MM.1S (cell line): ENCODE results near the gene MGAM2.
A peak's percentile ranks its signal among the peaks of the same experiment; 100 is the strongest.

Experiments
- DNase-seq: peaks from one replicate; pipeline ENCODE4 v3.0.0-alpha.2; 2015
- H2AFZ ChIP-seq: fragments of 300-600 bp; sonication (generic); 2 replicates; pipeline ENCODE4 v1.6.0; 2016; ENCODE audit warnings: antibody characterized with exemption, low read length
- H3F3A ChIP-seq: fragments of 300-600 bp; sonication (generic); 2 replicates; pipeline ENCODE4 v1.6.1; 2016; ENCODE audit warnings: mild to moderate bottlenecking, antibody characterized with exemption, low read length, moderate library complexity, mixed read lengths; ENCODE audit not compliant: insufficient read depth
- H3K27ac ChIP-seq: fragments of 300-600 bp; sonication (generic); 2 replicates; pipeline ENCODE4 v1.5.1; 2016; ENCODE audit warnings: mild to moderate bottlenecking, low read length
- H3K27me3 ChIP-seq: fragments of 300-600 bp; sonication (generic); replicated peaks from 2 replicates; pipeline ENCODE4 v1.6.0; 2016; ENCODE audit warnings: low read length; ENCODE audit not compliant: insufficient read depth
- H3K36me3 ChIP-seq: fragments of 300-600 bp; sonication (generic); replicated peaks from 2 replicates; pipeline ENCODE4 v1.6.1; 2016; ENCODE audit warnings: mild to moderate bottlenecking, low read length, mixed read lengths; ENCODE audit not compliant: insufficient read depth
- H3K4me1 ChIP-seq: fragments of 300-600 bp; sonication (generic); 2 replicates; pipeline ENCODE4 v1.6.1; 2016; ENCODE audit warnings: low read length, mixed read lengths
- H3K4me2 ChIP-seq: fragments of 300-600 bp; sonication (generic); 2 replicates; pipeline ENCODE4 v1.6.0; 2016; ENCODE audit warnings: low read depth, low read length
- H3K4me3 ChIP-seq: fragments of 300-600 bp; sonication (generic); 2 replicates; pipeline ENCODE4 v1.5.1; 2016; ENCODE audit warnings: low read length, mixed read lengths
- H3K79me2 ChIP-seq: fragments of 300-600 bp; sonication (generic); 2 replicates; pipeline ENCODE4 v1.6.1; 2016; ENCODE audit warnings: mixed run types, low read length, mixed read lengths
- H3K9ac ChIP-seq: fragments of 300-600 bp; sonication (generic); 2 replicates; pipeline ENCODE4 v1.6.1; 2016; ENCODE audit warnings: low read length, mixed read lengths
- H3K9me2 ChIP-seq: fragments of 300-600 bp; sonication (generic); replicated peaks from 2 replicates; pipeline ENCODE4 v1.6.1; 2016; ENCODE audit warnings: mild to moderate bottlenecking, low read length, mixed read lengths; ENCODE audit not compliant: insufficient read depth
- H3K9me3 ChIP-seq: fragments of 300-600 bp; sonication (generic); replicated peaks from 2 replicates; pipeline ENCODE4 v1.6.1; 2016; ENCODE audit warnings: mild to moderate bottlenecking, low read length, mixed read lengths; ENCODE audit not compliant: insufficient read depth
- H4K20me1 ChIP-seq: fragments of 300-600 bp; sonication (generic); 2 replicates; pipeline ENCODE4 v1.6.1; 2016; ENCODE audit warnings: mild to moderate bottlenecking, low read length, moderate library complexity, mixed read lengths; ENCODE audit not compliant: insufficient read depth
- EZH2 ChIP-seq: fragments of 300-600 bp; sonication (generic); optimal IDR thresholded peaks from 2 replicates; pipeline ENCODE3; 2017; ENCODE audit warnings: low read depth, mild to moderate bottlenecking, antibody characterized with exemption, low read length, mixed read lengths
- EZH2phosphoT487 ChIP-seq: fragments of 300-600 bp; sonication (generic); IDR thresholded peaks from 2 replicates; pipeline ENCODE4 v1.6.1; 2018; ENCODE audit warnings: antibody characterized with exemption, low read length
- TF ChIP-seq, protein P1 (sequence below): fragments of 300-600 bp; sonication (generic); IDR thresholded peaks from 2 replicates; pipeline ENCODE4 v1.5.1; 2016; ENCODE audit warnings: antibody characterized with exemption, low read length, mixed read lengths

MGAM2 gene

DNA sequence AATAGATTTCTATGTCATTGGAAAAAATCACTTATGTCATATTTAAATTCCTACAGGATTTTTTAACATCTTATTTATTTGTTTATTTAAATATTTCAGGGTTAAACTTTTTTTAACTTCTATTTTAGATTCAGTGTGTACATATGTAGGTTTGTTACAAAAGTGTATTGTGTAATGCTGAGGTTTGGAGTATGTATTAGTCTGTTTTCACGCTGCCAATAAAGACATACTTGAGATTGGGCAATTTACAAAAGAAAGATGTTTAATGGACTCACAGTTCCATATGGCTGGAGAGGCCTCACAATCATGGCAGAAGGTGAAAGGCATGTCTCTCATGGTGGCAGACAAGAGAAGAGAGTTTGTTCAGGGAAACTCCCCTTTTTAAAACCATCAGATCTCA, 65.4 kb downstream of the MGAM2 start:
- H4K20me1 ChIP-seq = no peaks in the 10 kb centered on the region
- H3K9me3 ChIP-seq = no peaks in the 10 kb centered on the region
- H3K27me3 ChIP-seq = no peaks in the 10 kb centered on the region
- no peak for DNase-seq
- H3K79me2 ChIP-seq = no peaks in the 10 kb centered on the region
- H3K9me2 ChIP-seq = no peaks in the 10 kb centered on the region
- no peak for TF ChIP-seq EZH2phosphoT487
- TF ChIP-seq EZH2 = no peak
- TF ChIP-seq, protein P1, sequence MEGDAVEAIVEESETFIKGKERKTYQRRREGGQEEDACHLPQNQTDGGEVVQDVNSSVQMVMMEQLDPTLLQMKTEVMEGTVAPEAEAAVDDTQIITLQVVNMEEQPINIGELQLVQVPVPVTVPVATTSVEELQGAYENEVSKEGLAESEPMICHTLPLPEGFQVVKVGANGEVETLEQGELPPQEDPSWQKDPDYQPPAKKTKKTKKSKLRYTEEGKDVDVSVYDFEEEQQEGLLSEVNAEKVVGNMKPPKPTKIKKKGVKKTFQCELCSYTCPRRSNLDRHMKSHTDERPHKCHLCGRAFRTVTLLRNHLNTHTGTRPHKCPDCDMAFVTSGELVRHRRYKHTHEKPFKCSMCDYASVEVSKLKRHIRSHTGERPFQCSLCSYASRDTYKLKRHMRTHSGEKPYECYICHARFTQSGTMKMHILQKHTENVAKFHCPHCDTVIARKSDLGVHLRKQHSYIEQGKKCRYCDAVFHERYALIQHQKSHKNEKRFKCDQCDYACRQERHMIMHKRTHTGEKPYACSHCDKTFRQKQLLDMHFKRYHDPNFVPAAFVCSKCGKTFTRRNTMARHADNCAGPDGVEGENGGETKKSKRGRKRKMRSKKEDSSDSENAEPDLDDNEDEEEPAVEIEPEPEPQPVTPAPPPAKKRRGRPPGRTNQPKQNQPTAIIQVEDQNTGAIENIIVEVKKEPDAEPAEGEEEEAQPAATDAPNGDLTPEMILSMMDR = no peak
- no peak overlapping the region for H3K9ac ChIP-seq
- peak overlapping the region; percentile 68; the same call in 1 of the 2 replicates for H3K27ac ChIP-seq
- no peak overlapping the region for H3K4me2 ChIP-seq
- no peaks in the 10 kb centered on the region for H3K36me3 ChIP-seq
- no peak overlapping the region for H3K4me3 ChIP-seq
- H3K4me1 ChIP-seq = peaks cover 41% of the 10 kb centered on the region
- peaks cover 12% of the 10 kb centered on the region for H3F3A ChIP-seq
- no peak overlapping the region for H2AFZ ChIP-seq

DNA sequence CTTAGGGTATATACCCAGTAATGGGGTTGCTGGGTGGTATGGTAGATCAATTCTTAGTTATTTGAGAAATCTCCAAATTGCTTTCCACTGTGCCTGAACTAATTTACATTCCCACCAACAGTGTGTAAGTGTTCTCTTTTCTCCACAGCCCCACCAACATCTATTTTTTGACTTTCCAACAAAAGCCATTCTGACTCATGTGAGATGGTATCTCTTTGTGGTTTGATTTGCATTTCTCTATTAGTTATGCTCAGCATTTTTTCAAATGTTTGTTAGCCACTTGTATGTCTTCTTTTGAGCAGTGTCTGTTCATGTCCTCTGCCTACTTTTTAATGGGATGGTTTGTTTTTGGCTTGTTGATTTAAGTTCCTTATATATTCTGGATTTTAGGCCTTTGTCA, 66.4 kb downstream of the MGAM2 start:
- no peaks in the 10 kb centered on the region for H3K9me3 ChIP-seq
- peak overlapping the region; percentile 57 for H3K4me2 ChIP-seq
- no peak overlapping the region for H3K9ac ChIP-seq

DNA sequence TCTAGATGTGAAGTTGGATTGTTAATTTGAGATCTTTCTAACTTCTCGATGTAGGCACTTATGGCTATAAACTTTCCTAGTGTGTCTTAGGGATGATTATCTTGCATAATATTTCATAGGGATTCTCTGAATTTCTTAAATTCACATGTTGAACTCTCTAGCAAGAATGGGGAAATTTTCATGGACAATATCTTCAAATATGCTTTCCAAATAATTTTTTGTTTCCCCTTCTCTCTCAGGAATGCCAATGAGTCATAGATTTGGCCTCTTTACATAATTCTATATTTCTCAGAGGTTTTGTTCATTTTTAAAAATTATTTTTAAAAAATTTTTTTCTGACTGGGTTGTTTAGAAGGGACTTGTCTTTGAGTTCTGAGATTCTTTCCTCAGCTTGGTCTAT, 68.9 kb downstream of the MGAM2 start:
- Histone ChIP-seq H3K36me3 (no peaks in the 10 kb centered on the region), H3K4me3 (no peak overlapping the region), H3K9me2 (no peaks in the 10 kb centered on the region), H4K20me1 (no peaks in the 10 kb centered on the region), H3K4me2 (no peak overlapping the region), H3K27ac (no peak overlapping the region), H3K9me3 (no peaks in the 10 kb centered on the region), H3K27me3 (no peaks in the 10 kb centered on the region), H3K4me1 (peaks cover 37% of the 10 kb centered on the region), H3F3A (peaks cover 12% of the 10 kb centered on the region), H3K9ac (no peak overlapping the region), H3K79me2 (no peaks in the 10 kb centered on the region), H2AFZ (no peak overlapping the region)
- no peak for DNase-seq
- TF ChIP-seq EZH2 (no peak), EZH2phosphoT487 (no peak)
- TF ChIP-seq, protein P1 = no peak

More for the DNA sequence above, 66.4 kb downstream of the MGAM2 start:
- Histone ChIP-seq H2AFZ (peak overlapping the region; percentile 12; the same call in 1 of the 2 replicates), H3K9me2 (no peaks in the 10 kb centered on the region), H3F3A (peaks cover 12% of the 10 kb centered on the region), H4K20me1 (no peaks in the 10 kb centered on the region), H3K27ac (peak overlapping the region; percentile 68; the same call in 1 of the 2 replicates), H3K4me3 (no peak overlapping the region), H3K36me3 (no peaks in the 10 kb centered on the region), H3K27me3 (no peaks in the 10 kb centered on the region), H3K4me1 (peaks cover 41% of the 10 kb centered on the region), H3K79me2 (no peaks in the 10 kb centered on the region)
- no peak for TF ChIP-seq EZH2phosphoT487
- no peak for TF ChIP-seq EZH2
- TF ChIP-seq, protein P1 = no peak
- DNase-seq = peak; percentile 87
